A549 (cell line): ENCODE data around the gene MNX1.

Experiments
- CTCF ChIP-seq: fragments of >200 bp; sonication (Bioruptor Twin); formaldehyde crosslinking; IDR thresholded peaks from 3 replicates; pipeline ENCODE4 v1.5.1; 2016
- POLR2A ChIP-seq: IDR thresholded peaks from 2 replicates; pipeline ENCODE4 v1.6.1; 2012; ENCODE audit warnings: mild to moderate bottlenecking, low read length
- RAD21 ChIP-seq, 2 experiments: fragments of >200 bp in 1 of 2; sonication (Bioruptor Twin) in 1 of 2; formaldehyde crosslinking in 1 of 2; IDR thresholded peaks in 1 of 2; conservative IDR thresholded peaks in 1 of 2; 2 replicates in 1 of 2; 3 replicates in 1 of 2; pipeline ENCODE4 v1.6.1; 2012 to 2018; ENCODE audit warnings: inconsistent platforms in 1 of 2

- TF ChIP-seq CTCF (no peak), POLR2A (no peak), RAD21 (conservative IDR thresholded peaks at IDR 0.05 in 1 of 2, IDR thresholded peaks at IDR 0.05 in 1 of 2) (no peak)
These were observed 30.8 kb downstream of the MNX1 start for GRCh38 chr7:156979711-156980110.
